PFSK-1 (cell line): ENCODE data around the gene LARP1.

Experiments
- FOXP2 ChIP-seq: optimal IDR thresholded peaks from 2 replicates; pipeline ENCODE3; 2011; ENCODE audit warnings: borderline replicate concordance, control low read depth, inconsistent platforms; ENCODE audit not compliant: insufficient read depth; ENCODE audit errors: extremely low read length, extremely low read depth
- POLR2AphosphoS5 ChIP-seq: IDR thresholded peaks from 2 replicates; pipeline ENCODE4 v1.6.1; 2012; ENCODE audit warnings: low read depth, mild to moderate bottlenecking, control low read depth, low read length, moderate library complexity
- SIN3A ChIP-seq: IDR thresholded peaks from 2 replicates; pipeline ENCODE4 v1.6.1; 2012; ENCODE audit warnings: mild to moderate bottlenecking, low read length, moderate library complexity, borderline replicate concordance; ENCODE audit not compliant: insufficient read depth
- TAF1 ChIP-seq: IDR thresholded peaks from 2 replicates; pipeline ENCODE4 v1.6.1; 2012; ENCODE audit warnings: low read length, control low read depth, borderline replicate concordance; ENCODE audit not compliant: insufficient read depth
- TF ChIP-seq, protein P1 (sequence below), 2 experiments: IDR thresholded peaks; 2 replicates each; pipeline versions ENCODE4 v1.6.1 to v1.8.0; 2011 to 2012; ENCODE audit warnings: low read depth in 2 of 2, low read length in 2 of 2, control low read depth in 1 of 2, inconsistent platforms in 1 of 2, mild to moderate bottlenecking in 1 of 2, moderate library complexity in 1 of 2; ENCODE audit not compliant: insufficient read depth in 1 of 2

LARP1 gene

DNA sequence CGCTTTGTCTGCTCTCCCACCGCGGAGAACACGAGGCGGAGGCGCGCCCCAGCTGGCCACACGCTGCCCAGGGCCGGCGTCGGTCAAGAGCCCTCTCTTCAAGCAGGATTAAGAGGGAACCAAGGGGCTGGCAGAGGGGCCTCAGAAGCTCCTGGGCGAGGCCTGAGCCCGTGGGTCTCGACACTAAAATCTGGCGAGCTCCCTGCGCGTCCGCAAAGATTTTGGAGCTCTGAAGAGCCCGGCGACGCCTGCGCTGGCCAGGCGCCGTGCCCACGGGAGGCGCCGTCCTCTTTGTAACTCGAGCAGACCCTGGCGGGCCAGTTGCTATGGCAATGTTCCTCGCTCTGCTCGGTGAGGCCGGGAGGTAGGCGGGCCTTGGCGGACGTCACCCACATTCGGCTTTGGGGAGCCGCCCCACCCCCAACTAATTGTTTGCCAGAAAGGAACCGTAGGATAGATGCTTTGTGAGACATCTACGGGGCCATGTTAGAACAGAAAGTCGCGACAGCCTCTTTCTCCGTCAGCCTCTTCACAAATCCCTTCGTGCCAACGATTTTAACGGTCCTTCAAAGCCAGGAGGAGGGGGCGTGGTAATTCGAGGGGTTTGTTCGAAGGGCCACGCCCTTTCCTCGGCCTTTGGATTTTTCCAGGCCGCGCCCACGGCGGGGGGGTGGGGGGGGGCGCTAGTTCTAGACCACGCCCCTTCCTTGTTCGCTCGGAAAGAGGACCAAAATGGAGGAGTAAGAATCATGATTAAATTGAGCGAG is 102.5 kb downstream of the LARP1 start:
- TF ChIP-seq, protein P1, sequence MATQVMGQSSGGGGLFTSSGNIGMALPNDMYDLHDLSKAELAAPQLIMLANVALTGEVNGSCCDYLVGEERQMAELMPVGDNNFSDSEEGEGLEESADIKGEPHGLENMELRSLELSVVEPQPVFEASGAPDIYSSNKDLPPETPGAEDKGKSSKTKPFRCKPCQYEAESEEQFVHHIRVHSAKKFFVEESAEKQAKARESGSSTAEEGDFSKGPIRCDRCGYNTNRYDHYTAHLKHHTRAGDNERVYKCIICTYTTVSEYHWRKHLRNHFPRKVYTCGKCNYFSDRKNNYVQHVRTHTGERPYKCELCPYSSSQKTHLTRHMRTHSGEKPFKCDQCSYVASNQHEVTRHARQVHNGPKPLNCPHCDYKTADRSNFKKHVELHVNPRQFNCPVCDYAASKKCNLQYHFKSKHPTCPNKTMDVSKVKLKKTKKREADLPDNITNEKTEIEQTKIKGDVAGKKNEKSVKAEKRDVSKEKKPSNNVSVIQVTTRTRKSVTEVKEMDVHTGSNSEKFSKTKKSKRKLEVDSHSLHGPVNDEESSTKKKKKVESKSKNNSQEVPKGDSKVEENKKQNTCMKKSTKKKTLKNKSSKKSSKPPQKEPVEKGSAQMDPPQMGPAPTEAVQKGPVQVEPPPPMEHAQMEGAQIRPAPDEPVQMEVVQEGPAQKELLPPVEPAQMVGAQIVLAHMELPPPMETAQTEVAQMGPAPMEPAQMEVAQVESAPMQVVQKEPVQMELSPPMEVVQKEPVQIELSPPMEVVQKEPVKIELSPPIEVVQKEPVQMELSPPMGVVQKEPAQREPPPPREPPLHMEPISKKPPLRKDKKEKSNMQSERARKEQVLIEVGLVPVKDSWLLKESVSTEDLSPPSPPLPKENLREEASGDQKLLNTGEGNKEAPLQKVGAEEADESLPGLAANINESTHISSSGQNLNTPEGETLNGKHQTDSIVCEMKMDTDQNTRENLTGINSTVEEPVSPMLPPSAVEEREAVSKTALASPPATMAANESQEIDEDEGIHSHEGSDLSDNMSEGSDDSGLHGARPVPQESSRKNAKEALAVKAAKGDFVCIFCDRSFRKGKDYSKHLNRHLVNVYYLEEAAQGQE (IDR thresholded peaks at IDR 0.05; ENCODE audit: insufficient read depth in 1 of 2, low read depth in 2 of 2, low read length in 2 of 2) = no peak; a peak in 1 of 4 replicates
- TF ChIP-seq FOXP2 = peak; percentile 8
- peak; percentile 70 for TF ChIP-seq POLR2AphosphoS5
- TF ChIP-seq SIN3A = peak; percentile 74; the same call in 1 of the 2 replicates
- TF ChIP-seq TAF1 = peak; percentile 31; the same call in 1 of the 2 replicates

GRCh38 chr5:154858297-154858971 is 103.3 kb downstream of the LARP1 start, which contains the start of gene CNOT8:
Gene CNOT8 (plus strand): TSS chr5:154858627. CDS start chr5:154863279, 4,652 bp downstream.
- TF ChIP-seq, protein P1 (IDR thresholded peaks at IDR 0.05; ENCODE audit: insufficient read depth in 1 of 2, low read depth in 2 of 2, low read length in 2 of 2) = no peak
- TF ChIP-seq TAF1 (peak; percentile 73; the same call in 1 of the 2 replicates), SIN3A (no peak), FOXP2 (peak; percentile 96), POLR2AphosphoS5 (peak; percentile 89; the same call in 1 of the 2 replicates)

GRCh38 chr5:154858972-154859871 is 104.0 kb downstream of the LARP1 start:
- no peak for TF ChIP-seq TAF1
- TF ChIP-seq, protein P1 (IDR thresholded peaks at IDR 0.05; ENCODE audit: insufficient read depth in 1 of 2, low read depth in 2 of 2, low read length in 2 of 2) = no peak
- TF ChIP-seq FOXP2 = no peak
- no peak for TF ChIP-seq SIN3A
- TF ChIP-seq POLR2AphosphoS5 = no peak

- TF ChIP-seq POLR2AphosphoS5 (no peak), SIN3A (no peak)
These were observed 104.9 kb downstream of the LARP1 start for GRCh38 chr5:154860123-154860522.

DNA sequence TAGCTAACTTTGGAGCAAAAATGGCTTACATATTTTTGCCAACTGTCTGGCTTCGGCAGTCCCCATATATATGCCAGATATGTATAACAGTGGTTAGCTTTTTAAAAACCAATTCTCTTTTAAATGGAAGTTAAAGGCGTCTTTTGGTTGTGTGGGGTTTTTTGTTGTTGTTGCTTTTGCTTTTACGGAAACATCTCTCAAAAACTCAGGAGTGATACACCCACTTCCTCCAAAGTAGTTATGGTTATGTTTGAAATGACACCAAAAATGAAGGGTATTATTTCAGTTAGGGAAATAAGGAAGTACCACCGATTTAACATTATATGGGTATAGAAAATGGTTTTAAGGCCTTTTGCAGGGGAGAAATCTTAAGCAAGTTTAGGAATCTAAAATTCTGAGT is 105.6 kb downstream of the LARP1 start:
- TF ChIP-seq POLR2AphosphoS5 (no peak), SIN3A (no peak), FOXP2 (no peak), TAF1 (no peak)
- TF ChIP-seq, protein P1 (IDR thresholded peaks at IDR 0.05; ENCODE audit: insufficient read depth in 1 of 2, low read depth in 2 of 2, low read length in 2 of 2) = no peak
